Activated CD4-positive, alpha-beta memory T cell treated with anti-CD3 and anti-CD28 coated beads, Interleukin-2, amount 10 ng/mL, durations not matched to agents 7 days and 5 days (primary cell): ENCODE results near the gene GPAT2. TPM values are rescaled to one million over a fixed set of nuclear protein-coding genes. Genes with fewer than 3 reads are reported as not detected.
"Not testable (repeated sequence)": the region's sequence is repeated elsewhere in the genome, so short reads cannot be mapped to it uniquely, and the experiment has no call there.

Source experiments
- CTCF ChIA-PET: fragments of 350-600 bp; sonication (Branson Sonifier 250); formaldehyde crosslinking; loops from one replicate; lab custom pipeline; 2021; ENCODE audit warnings: antibody characterized with exemption, inconsistent platforms; lab: Charles Lee
- POLR2A ChIA-PET: fragments of 350-600 bp; sonication (Branson Sonifier 250); formaldehyde crosslinking; loops from one replicate; lab custom pipeline; 2021; ENCODE audit warnings: antibody characterized with exemption; lab: Charles Lee
- DNase-seq: peaks from one replicate; pipeline ENCODE4 v3.0.0-alpha.2; 2020
- H3K27ac Mint-ChIP-seq: one replicate; pipeline ENCODE4 v1.8.0; 2021; ENCODE audit warnings: mild to moderate bottlenecking, mixed read lengths
- H3K27me3 Mint-ChIP-seq: one replicate; pipeline ENCODE4 v1.8.0; 2021; ENCODE audit warnings: mixed read lengths
- H3K36me3 Mint-ChIP-seq: one replicate; pipeline ENCODE4 v1.8.0; 2021; ENCODE audit warnings: low read depth, mixed read lengths
- H3K4me1 Mint-ChIP-seq: one replicate; pipeline ENCODE4 v1.8.0; 2021; ENCODE audit warnings: mixed read lengths
- H3K4me3 Mint-ChIP-seq: one replicate; pipeline ENCODE4 v1.8.0; 2021; ENCODE audit warnings: mild to moderate bottlenecking, mixed read lengths
- H3K9me3 Mint-ChIP-seq: one replicate; pipeline ENCODE4 v1.8.0; 2021; ENCODE audit warnings: mixed read lengths
- total RNA-seq, 2 experiments: library from RNA; stranded (reverse); gene quantifications; one replicate each; pipeline ENCODE4 v1.2.3, GENCODE V29; 2021

Gene GPAT2, protein sequence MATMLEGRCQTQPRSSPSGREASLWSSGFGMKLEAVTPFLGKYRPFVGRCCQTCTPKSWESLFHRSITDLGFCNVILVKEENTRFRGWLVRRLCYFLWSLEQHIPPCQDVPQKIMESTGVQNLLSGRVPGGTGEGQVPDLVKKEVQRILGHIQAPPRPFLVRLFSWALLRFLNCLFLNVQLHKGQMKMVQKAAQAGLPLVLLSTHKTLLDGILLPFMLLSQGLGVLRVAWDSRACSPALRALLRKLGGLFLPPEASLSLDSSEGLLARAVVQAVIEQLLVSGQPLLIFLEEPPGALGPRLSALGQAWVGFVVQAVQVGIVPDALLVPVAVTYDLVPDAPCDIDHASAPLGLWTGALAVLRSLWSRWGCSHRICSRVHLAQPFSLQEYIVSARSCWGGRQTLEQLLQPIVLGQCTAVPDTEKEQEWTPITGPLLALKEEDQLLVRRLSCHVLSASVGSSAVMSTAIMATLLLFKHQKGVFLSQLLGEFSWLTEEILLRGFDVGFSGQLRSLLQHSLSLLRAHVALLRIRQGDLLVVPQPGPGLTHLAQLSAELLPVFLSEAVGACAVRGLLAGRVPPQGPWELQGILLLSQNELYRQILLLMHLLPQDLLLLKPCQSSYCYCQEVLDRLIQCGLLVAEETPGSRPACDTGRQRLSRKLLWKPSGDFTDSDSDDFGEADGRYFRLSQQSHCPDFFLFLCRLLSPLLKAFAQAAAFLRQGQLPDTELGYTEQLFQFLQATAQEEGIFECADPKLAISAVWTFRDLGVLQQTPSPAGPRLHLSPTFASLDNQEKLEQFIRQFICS
- total RNA-seq: 1 to 10 TPM; 6.9 to 7.1 TPM

DNA sequence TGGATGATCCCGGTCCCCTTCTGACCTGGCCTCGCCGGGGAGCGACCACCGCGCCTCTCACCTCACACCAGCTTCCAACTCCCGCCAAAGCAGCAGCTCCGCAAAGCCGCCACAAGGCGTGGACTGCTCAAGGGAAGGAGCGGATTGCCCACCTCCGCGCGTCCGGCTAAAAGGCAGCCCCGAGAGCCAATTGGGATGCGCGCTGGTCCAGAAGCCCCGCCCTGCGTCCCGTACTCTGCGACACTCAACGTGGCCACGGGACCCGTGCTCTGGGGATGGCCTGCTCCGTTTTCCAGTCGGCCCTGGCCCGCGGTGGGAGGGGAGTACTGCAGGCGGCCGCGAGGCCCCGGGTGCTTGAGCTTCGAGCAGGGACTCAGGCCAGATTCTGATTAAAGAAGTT, at the start of gene GPAT2:
TSS of gene GPAT2 (minus strand) at position 125 of the 400 bp plus-strand sequence. CDS start 2,557 bp downstream, outside the sequence.
- H3K4me3 Mint-ChIP-seq, POLR2A ChIA-PET, CTCF ChIA-PET: not testable (repeated sequence)

GRCh38 chr2:96083989-96084857, 49.5 kb upstream of the GPAT2 start:
- POLR2A ChIA-PET: no interaction called here
- H3K36me3 Mint-ChIP-seq: no peaks in the 10 kb centered on the region
- CTCF ChIA-PET: no interaction called here
- H3K9me3 Mint-ChIP-seq: no peaks in the 10 kb centered on the region
- peaks cover 8% of the 10 kb centered on the region for H3K27me3 Mint-ChIP-seq
- H3K4me3 Mint-ChIP-seq: no peak overlapping the region
- H3K4me1 Mint-ChIP-seq: no peaks in the 10 kb centered on the region
- peak; percentile 1 for DNase-seq
- no peak overlapping the region for H3K27ac Mint-ChIP-seq

More for the DNA sequence above, at the start of gene GPAT2:
- H3K9me3 Mint-ChIP-seq, H3K36me3 Mint-ChIP-seq, H3K27me3 Mint-ChIP-seq, H3K4me1 Mint-ChIP-seq, H3K27ac Mint-ChIP-seq, DNase-seq: not testable (repeated sequence)

DNA sequence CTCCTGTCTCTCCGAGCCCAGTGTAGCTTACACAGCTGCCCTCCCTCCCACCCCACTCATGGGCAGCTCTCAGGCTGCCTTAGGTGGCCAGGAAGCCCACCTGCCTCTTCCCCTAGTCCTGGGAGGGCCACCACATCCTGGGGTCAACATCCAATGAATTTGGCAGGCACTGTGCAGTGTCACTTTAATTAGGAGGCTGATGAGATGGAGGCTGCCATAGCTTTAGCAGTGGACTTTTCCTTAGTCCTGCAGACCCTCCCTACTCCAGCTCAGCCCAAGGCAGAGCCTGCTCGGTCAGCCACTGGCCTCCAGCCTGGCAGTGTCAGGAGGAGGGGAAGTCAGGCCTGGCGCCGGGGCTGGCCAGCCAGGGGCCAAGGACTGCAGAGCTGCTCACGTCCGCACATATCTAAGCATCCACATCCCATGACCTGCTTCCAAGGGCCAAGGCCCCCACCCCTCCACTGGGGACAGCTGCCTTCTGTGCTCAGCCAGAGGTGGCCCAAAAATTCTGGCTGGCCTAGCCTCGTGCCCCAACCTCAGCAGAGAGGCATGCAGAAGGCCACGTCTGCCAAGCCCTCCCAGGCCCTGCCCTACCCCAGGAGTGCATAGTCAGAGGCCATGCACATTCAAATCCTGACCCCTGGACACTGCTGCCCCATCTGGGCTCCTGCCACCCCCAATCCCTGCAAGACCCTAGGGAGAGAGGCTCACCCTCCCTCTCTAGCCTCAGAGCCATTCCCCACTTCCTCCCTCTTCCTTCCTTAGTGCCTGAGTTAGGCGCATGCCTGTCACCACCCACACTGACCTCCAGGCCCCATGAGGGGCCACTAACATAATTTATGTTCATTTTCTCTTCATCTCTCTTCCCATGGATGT, 48.6 kb upstream of the GPAT2 start:
- H3K9me3 Mint-ChIP-seq: no peaks in the 10 kb centered on the region

DNA sequence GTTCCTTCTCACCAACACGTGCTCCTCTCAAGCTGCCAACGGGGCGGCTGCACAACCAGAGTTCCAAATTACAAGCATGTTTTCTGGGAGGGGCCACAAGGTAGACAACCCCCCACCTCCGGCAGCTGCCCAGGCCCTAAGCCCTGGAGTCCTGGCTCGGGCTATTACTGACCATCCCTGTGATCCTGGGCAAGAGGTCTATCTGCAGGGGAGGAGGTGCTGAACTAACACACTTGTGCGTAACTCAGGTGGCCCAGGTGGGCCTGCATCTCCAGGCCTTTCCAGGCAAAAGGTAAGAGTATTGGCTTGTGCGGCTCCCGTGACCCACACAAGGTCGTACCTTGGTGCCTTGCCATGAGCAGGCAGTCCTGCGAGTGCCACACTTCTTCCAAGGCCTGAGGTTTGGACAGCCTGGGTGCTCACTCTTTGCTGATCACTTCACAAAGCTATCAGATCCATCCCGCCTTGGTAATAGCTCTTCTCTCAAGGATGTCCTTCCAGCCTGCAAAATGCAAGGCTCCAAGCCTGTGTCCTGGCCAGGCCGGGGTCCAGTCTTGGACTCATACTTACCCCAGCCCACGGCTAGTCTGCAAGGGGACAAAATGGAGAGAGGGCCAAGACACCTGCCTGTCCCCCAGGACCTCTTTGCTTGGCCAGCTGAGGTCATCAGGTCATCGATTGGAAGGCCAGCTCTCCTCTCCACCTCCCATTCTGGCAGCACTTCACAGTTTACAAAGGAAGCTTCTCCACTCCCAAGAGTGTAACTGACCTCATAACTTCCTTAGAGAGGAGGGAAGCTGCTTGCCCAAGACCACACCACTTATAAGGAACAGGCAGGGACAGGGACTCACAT, 47.7 kb upstream of the GPAT2 start:
- no peaks in the 10 kb centered on the region for H3K4me1 Mint-ChIP-seq
- H3K9me3 Mint-ChIP-seq: no peaks in the 10 kb centered on the region
- no peak overlapping the region for H3K27ac Mint-ChIP-seq
- peak; percentile 8 for DNase-seq
- H3K4me3 Mint-ChIP-seq: no peak overlapping the region
- ChIA-PET POLR2A (no interaction called here), CTCF (no interaction called here)
- H3K27me3 Mint-ChIP-seq: peaks cover 19% of the 10 kb centered on the region
- H3K36me3 Mint-ChIP-seq: no peaks in the 10 kb centered on the region

More for the DNA sequence above, 48.6 kb upstream of the GPAT2 start:
- no peak overlapping the region for H3K27ac Mint-ChIP-seq
- peaks cover 14% of the 10 kb centered on the region for H3K27me3 Mint-ChIP-seq
- peak; percentile 10 for DNase-seq
- no peak overlapping the region for H3K4me3 Mint-ChIP-seq
- ChIA-PET CTCF (no interaction called here), POLR2A (no interaction called here)
- H3K4me1 Mint-ChIP-seq: no peaks in the 10 kb centered on the region
- H3K36me3 Mint-ChIP-seq: no peaks in the 10 kb centered on the region

- no peak overlapping the region for H3K4me3 Mint-ChIP-seq
- no peak for DNase-seq
- CTCF ChIA-PET: no interaction called here
- POLR2A ChIA-PET: no interaction called here
- peaks cover 22% of the 10 kb centered on the region for H3K27me3 Mint-ChIP-seq
- H3K36me3 Mint-ChIP-seq: no peaks in the 10 kb centered on the region
- no peaks in the 10 kb centered on the region for H3K9me3 Mint-ChIP-seq
- no peak overlapping the region for H3K27ac Mint-ChIP-seq
- no peaks in the 10 kb centered on the region for H3K4me1 Mint-ChIP-seq
These were observed 46.3 kb upstream of the GPAT2 start for GRCh38 chr2:96081042-96081441.

GRCh38 chr2:96075199-96075771, 40.6 kb upstream of the GPAT2 start:
- H3K9me3 Mint-ChIP-seq: no peaks in the 10 kb centered on the region
- H3K27ac Mint-ChIP-seq: no peak overlapping the region
- H3K36me3 Mint-ChIP-seq: no peaks in the 10 kb centered on the region
- no peak overlapping the region for H3K4me3 Mint-ChIP-seq
- no peaks in the 10 kb centered on the region for H3K4me1 Mint-ChIP-seq
- CTCF ChIA-PET: interaction anchor here (1.4 kb wide), 1 partner anchor 42 kb away, joined by 3 read pairs; no protein-coding TSS in a partner anchor
- DNase-seq: no peak
- H3K27me3 Mint-ChIP-seq: peaks cover 36% of the 10 kb centered on the region
- POLR2A ChIA-PET: no interaction called here

DNA sequence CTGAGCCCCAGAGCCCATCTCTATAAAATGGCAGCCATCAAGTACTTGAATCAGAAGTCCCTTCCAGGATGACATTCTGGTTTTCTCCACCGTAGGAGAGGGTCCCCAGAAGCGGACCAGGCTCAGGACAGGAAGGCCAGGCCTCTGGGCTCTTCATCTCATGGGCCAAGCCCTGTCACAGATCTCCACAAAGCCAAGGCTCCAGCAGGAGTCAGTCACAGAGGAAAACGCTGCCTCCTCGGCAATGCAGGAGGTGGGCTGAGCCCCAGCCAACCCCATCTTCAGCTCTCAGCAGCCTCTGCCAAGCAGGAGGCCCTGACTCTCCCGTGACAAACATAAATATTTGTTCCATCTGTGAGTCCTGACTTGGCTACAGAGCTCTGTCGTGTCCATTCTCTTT, 39.4 kb upstream of the GPAT2 start:
- CTCF ChIA-PET: interaction anchor here (1.4 kb wide), 1 partner anchor 43 kb away, joined by 3 read pairs; no protein-coding TSS in a partner anchor
- Mint-ChIP-seq H3K36me3 (no peaks in the 10 kb centered on the region), H3K4me1 (no peaks in the 10 kb centered on the region), H3K9me3 (no peaks in the 10 kb centered on the region), H3K27me3 (peaks cover 27% of the 10 kb centered on the region), H3K27ac (no peak overlapping the region), H3K4me3 (no peak overlapping the region)
- no peak for DNase-seq
- POLR2A ChIA-PET: no interaction called here

DNA sequence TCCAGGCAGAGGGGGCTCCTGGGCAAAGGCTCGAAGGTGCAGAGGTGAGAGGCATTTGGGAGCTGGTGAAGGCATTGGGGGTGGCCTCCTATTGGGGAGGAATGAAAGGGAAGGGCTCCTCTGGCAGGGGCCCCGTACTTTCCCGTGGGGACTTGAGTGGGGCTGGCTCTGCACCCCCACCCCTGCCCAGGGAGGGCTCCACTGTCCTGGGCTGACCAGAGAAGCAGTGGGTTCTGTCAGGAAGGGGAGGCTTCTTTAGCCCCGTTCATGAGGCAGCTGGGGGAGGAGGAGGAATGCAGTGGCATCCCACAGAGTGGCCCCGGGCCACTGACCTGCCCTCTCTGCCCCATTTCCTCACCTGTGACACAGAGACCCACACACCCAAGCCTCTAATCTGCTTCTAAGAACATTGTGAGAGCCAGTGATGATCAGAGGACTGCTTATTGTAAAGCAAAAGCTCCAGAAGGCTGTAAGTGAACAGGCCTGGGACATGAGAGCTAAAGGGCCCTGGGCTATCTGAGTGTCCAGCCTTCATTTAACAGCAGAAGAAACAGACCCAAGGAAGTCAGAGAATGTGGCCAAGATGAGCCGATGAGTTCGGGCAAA, 38.6 kb upstream of the GPAT2 start:
- POLR2A ChIA-PET: no interaction called here
- Mint-ChIP-seq H3K27ac (no peak overlapping the region), H3K27me3 (peaks cover 22% of the 10 kb centered on the region), H3K9me3 (no peaks in the 10 kb centered on the region), H3K4me3 (no peak overlapping the region), H3K36me3 (no peaks in the 10 kb centered on the region), H3K4me1 (no peaks in the 10 kb centered on the region)
- CTCF ChIA-PET: no interaction called here
- no peak for DNase-seq

- no peak overlapping the region for H3K4me3 Mint-ChIP-seq
- no peaks in the 10 kb centered on the region for H3K36me3 Mint-ChIP-seq
- DNase-seq: peak; percentile 10
These were observed 38.0 kb upstream of the GPAT2 start for GRCh38 chr2:96072746-96073145.

GRCh38 chr2:96071977-96072491, 37.3 kb upstream of the GPAT2 start:
- CTCF ChIA-PET, H3K27ac Mint-ChIP-seq, H3K36me3 Mint-ChIP-seq, POLR2A ChIA-PET, H3K4me1 Mint-ChIP-seq, H3K4me3 Mint-ChIP-seq, DNase-seq, H3K9me3 Mint-ChIP-seq: not testable (repeated sequence)
- peaks cover 17% of the 10 kb centered on the region for H3K27me3 Mint-ChIP-seq

More at GRCh38 chr2:96072746-96073145, 38.0 kb upstream of the GPAT2 start:
- ChIA-PET POLR2A (no interaction called here), CTCF (no interaction called here)
- Mint-ChIP-seq H3K27ac (no peak overlapping the region), H3K9me3 (no peaks in the 10 kb centered on the region), H3K27me3 (peaks cover 19% of the 10 kb centered on the region), H3K4me1 (no peaks in the 10 kb centered on the region)
